ENCODE results near the gene RAC2. TPM values are rescaled to one million over a fixed set of nuclear protein-coding genes. Genes with fewer than 3 reads are reported as not detected.
A peak's percentile ranks its signal among the peaks of the same experiment; 100 is the strongest.

RAC2 gene
- total and polyA plus RNA-seq, 9 of the 15 experiments (the other 6 are each of a cell fraction or from before 2014, with no cell fraction given): 22.7 to 103 (median 43.3) TPM

- TF ChIP-seq TRIM25 (IDR thresholded peaks at IDR 0.05; ENCODE audit: borderline replicate concordance) (no peak), ZNF318 (IDR thresholded peaks at IDR 0.05; ENCODE audit: borderline replicate concordance in 1 of 2, low read depth in 1 of 2) (peak in 1 of 2 experiments; percentile 87; a peak in 2 of 4 replicates), BRD4 (IDR thresholded peaks at IDR 0.05) (no peak), MTA1 (IDR thresholded peaks at IDR 0.05; ENCODE audit: borderline replicate concordance) (0 out of 2 replicates have a peak, but pooled peaks have one; percentile 12), PRDM10 (IDR thresholded peaks at IDR 0.05; ENCODE audit: partially characterized antibody) (peak; percentile 39), TAF1 (IDR thresholded peaks at IDR 0.05; ENCODE audit: control insufficient read depth, extremely low read depth, insufficient read depth, low read length, severe bottlenecking) (peak; percentile 46), FOXK2 (conservative IDR thresholded peaks at IDR 0.05 in 1 of 2, IDR thresholded peaks at IDR 0.05 in 1 of 2; ENCODE audit: low read depth in 2 of 2) (peak; percentile 36 to 53; a peak in 1 of 4 replicates), MYC (IDR thresholded peaks at IDR 0.05; ENCODE audit: low read depth, low read length) (peak; percentile 83), MYC (CRISPR knock-in tag; IDR thresholded peaks at IDR 0.05; ENCODE audit: borderline replicate concordance, low read depth) (no peak), DIDO1 (tag; IDR thresholded peaks at IDR 0.05; ENCODE audit: low read depth) (no peak), SAP30 (IDR thresholded peaks at IDR 0.05; ENCODE audit: borderline replicate concordance, insufficient read depth, low read depth, low read length, poor library complexity, severe bottlenecking) (peak; percentile 30)
Observed at GRCh38 chr22:37242395-37242918, 1.6 kb downstream of the RAC2 start (continued).

Data from K562 (cell line).